HS-5 (cell line): ENCODE measurements around the gene RAPGEF6.
"Not testable (repeated sequence)": the region's sequence is repeated elsewhere in the genome, so short reads cannot be mapped to it uniquely, and the experiment has no call there.

ENCODE experiments used
- DNase-seq: peaks from one replicate; pipeline ENCODE4 v3.0.0-alpha.2; 2012; ENCODE audit warnings: low read depth

The RAPGEF6 gene

GRCh38 chr5:131426011-131426410 lies 209.0 kb downstream of the RAPGEF6 start:
- no peak for DNase-seq

GRCh38 chr5:131423056-131423455 lies 212.0 kb downstream of the RAPGEF6 start:
- DNase-seq: no peak

- no peak for DNase-seq
Measured at GRCh38 chr5:131419877-131420276, 215.2 kb downstream of the RAPGEF6 start.

GRCh38 chr5:131418846-131419245 lies 216.2 kb downstream of the RAPGEF6 start:
- no peak for DNase-seq

- DNase-seq: peak; percentile 28
Measured at GRCh38 chr5:131417240-131417869, 217.7 kb downstream of the RAPGEF6 start.

GRCh38 chr5:131416729-131417128 lies 218.3 kb downstream of the RAPGEF6 start:
- no peak for DNase-seq

GRCh38 chr5:131413605-131414559 lies 221.1 kb downstream of the RAPGEF6 start:
- DNase-seq: no peak

GRCh38 chr5:131406975-131407638 lies 227.9 kb downstream of the RAPGEF6 start:
- no peak for DNase-seq

GRCh38 chr5:131406076-131406475 lies 229.0 kb downstream of the RAPGEF6 start:
- DNase-seq: no peak

- DNase-seq: no peak
Measured at GRCh38 chr5:131405674-131406073, 229.4 kb downstream of the RAPGEF6 start.

GRCh38 chr5:131400585-131400984 lies 234.4 kb downstream of the RAPGEF6 start:
- no peak for DNase-seq

- DNase-seq: not testable (repeated sequence)
Measured at GRCh38 chr5:131399007-131399406, 236.0 kb downstream of the RAPGEF6 start.

GRCh38 chr5:131396630-131397273 lies 238.3 kb downstream of the RAPGEF6 start:
- no peak for DNase-seq

- DNase-seq: no peak
Measured at GRCh38 chr5:131396015-131396414, 239.0 kb downstream of the RAPGEF6 start.

- no peak for DNase-seq
Measured at GRCh38 chr5:131394128-131394527, 240.9 kb downstream of the RAPGEF6 start.

- DNase-seq: no peak
Measured at GRCh38 chr5:131393498-131393968, 241.5 kb downstream of the RAPGEF6 start.

- no peak for DNase-seq
Measured at GRCh38 chr5:131392466-131393095, 242.4 kb downstream of the RAPGEF6 start.

- no peak for DNase-seq
Measured at GRCh38 chr5:131389869-131390265, 245.2 kb downstream of the RAPGEF6 start.

- DNase-seq: no peak
Measured at GRCh38 chr5:131389096-131389868, 245.7 kb downstream of the RAPGEF6 start.

GRCh38 chr5:131387255-131387654 lies 247.8 kb downstream of the RAPGEF6 start:
- DNase-seq: no peak

GRCh38 chr5:131386779-131387178 lies 248.2 kb downstream of the RAPGEF6 start:
- no peak for DNase-seq
